ENCODE measurements around the gene LDAH. TPM values are rescaled to one million over a fixed set of nuclear protein-coding genes. Genes with fewer than 3 reads are reported as not detected.

Gene LDAH
- total RNA-seq, 1 experiment from 2014 or later: not detected

DNA sequence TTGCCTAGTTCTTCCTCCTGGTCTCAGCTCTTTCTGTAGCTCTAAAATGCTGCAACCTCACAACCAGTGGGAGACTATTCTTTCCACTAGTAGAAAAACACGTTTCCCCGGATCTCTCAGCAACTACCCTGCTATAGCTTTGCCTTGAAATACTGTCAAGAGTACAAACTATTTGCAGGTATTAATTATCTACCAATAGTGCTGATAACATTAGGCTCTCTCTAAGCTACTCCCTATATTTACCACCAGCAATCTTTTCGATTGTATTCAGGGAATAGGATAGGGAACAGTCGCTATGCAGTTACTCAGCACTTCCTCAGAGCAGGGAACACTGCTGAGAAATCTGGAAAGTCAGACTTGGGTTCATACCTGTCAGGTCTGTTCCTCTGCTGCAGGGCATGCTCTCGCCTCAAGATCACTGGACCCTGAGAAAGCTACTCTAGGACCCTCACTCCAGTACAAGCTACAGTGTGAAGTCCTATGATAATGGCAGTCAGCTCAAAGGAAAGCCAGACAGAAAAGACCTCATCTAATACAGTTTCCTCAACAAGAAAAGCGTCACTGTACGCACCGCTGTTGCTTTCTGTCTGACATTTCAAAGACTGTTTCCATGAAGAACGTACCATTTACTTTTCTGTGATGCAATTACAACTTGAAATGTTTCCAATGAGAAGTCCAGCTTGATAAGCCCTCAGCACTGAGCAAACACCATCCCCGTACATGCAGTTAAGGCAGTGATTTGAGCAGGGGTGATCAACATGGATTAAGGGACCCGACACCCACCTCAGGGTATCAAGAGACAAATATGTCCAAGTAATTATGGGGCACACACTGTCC, 133.3 kb downstream of the LDAH start:
- POLR2A ChIA-PET (ENCODE audit: unreplicated experiment): no interaction called here
- CTCF ChIA-PET: no interaction called here

DNA sequence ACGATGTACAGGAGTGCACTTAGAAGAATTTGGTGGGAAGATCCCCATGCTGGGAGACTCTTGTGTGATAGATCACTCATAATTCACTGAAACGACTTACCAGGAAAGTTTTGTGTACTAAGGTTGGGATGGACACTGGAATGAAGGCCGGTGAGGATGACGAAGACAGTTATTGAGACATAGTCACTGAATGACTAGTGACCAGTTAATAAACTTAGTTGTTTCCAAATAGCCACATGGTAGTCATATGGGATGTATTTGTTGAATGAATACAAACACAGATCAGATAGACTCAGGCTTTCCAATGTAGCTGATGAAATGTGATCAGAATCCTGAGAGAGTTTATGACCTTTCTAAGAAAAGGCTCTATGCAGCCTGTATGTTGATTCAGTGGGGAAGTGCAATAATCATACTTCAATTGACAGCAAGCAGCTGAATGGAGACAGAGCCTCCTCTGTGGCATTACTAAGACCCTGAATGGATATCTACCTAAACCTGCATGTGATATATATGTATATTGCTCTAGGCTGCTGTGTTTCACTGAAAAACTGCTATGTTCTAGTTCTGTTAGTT, 135.6 kb downstream of the LDAH start:
- intact Hi-C loops (cut with micrococcal nuclease): no loop called here
- CTCF ChIA-PET: no interaction called here
- no TSS peak for BruUV-seq (replicated peaks)
- H3K9me2 ChIP-seq (replicated peaks; ENCODE audit: low read length): no peaks in the 10 kb centered on the region
- TF ChIP-seq EZH2 (IDR thresholded peaks at IDR 0.05; ENCODE audit: low read length, unreplicated experiment): no peak
- H3K79me2 ChIP-seq (ENCODE audit: low read length): no peaks in the 10 kb centered on the region
- H3K36me3 ChIP-seq (ENCODE audit: low read depth, low read length): no peaks in the 10 kb centered on the region
- DNase-seq (no peak), ATAC-seq (no peak)
- H3K4me3 ChIP-seq (ENCODE audit: low read length): no peak overlapping the region
- no peak overlapping the region for H3K27ac ChIP-seq (ENCODE audit: low read length)
- no peak overlapping the region for H3K9ac ChIP-seq (ENCODE audit: low read length)
- H2AFZ ChIP-seq (ENCODE audit: low read length): no peak overlapping the region
- H4K20me1 ChIP-seq (ENCODE audit: low read length): no peaks in the 10 kb centered on the region
- H3F3A ChIP-seq (ENCODE audit: low read length, unreplicated experiment): no peaks in the 10 kb centered on the region
- H3K9me3 ChIP-seq (ENCODE audit: low read length): no peaks in the 10 kb centered on the region
- H3K4me1 ChIP-seq (ENCODE audit: insufficient read depth, low read length): no peaks in the 10 kb centered on the region
- H3K4me2 ChIP-seq (ENCODE audit: low read length): no peak overlapping the region
- peaks cover 58% of the 10 kb centered on the region for H3K27me3 ChIP-seq (ENCODE audit: low read length)
- POLR2A ChIA-PET (ENCODE audit: unreplicated experiment): no interaction called here

More for the DNA sequence above, 133.3 kb downstream of the LDAH start:
- Histone ChIP-seq H3K9me2 (replicated peaks; ENCODE audit: low read length) (no peaks in the 10 kb centered on the region), H3K4me2 (ENCODE audit: low read length) (no peak overlapping the region), H3K36me3 (ENCODE audit: low read depth, low read length) (no peaks in the 10 kb centered on the region), H3K27ac (ENCODE audit: low read length) (no peak overlapping the region), H3F3A (ENCODE audit: low read length, unreplicated experiment) (no peaks in the 10 kb centered on the region), H4K20me1 (ENCODE audit: low read length) (no peaks in the 10 kb centered on the region), H2AFZ (ENCODE audit: low read length) (no peak overlapping the region), H3K4me3 (ENCODE audit: low read length) (no peak overlapping the region), H3K4me1 (ENCODE audit: insufficient read depth, low read length) (no peaks in the 10 kb centered on the region), H3K9me3 (ENCODE audit: low read length) (no peaks in the 10 kb centered on the region), H3K27me3 (ENCODE audit: low read length) (peaks cover 67% of the 10 kb centered on the region), H3K79me2 (ENCODE audit: low read length) (no peaks in the 10 kb centered on the region), H3K9ac (ENCODE audit: low read length) (no peak overlapping the region)
- BruUV-seq (replicated peaks): no TSS peak
- DNase-seq: no peak
- no peak for ATAC-seq
- TF ChIP-seq EZH2phosphoT487 (IDR thresholded peaks at IDR 0.05; ENCODE audit: borderline replicate concordance, low read length) (no peak), EZH2 (IDR thresholded peaks at IDR 0.05; ENCODE audit: low read length, unreplicated experiment) (no peak)
- TF ChIP-seq, protein P1, sequence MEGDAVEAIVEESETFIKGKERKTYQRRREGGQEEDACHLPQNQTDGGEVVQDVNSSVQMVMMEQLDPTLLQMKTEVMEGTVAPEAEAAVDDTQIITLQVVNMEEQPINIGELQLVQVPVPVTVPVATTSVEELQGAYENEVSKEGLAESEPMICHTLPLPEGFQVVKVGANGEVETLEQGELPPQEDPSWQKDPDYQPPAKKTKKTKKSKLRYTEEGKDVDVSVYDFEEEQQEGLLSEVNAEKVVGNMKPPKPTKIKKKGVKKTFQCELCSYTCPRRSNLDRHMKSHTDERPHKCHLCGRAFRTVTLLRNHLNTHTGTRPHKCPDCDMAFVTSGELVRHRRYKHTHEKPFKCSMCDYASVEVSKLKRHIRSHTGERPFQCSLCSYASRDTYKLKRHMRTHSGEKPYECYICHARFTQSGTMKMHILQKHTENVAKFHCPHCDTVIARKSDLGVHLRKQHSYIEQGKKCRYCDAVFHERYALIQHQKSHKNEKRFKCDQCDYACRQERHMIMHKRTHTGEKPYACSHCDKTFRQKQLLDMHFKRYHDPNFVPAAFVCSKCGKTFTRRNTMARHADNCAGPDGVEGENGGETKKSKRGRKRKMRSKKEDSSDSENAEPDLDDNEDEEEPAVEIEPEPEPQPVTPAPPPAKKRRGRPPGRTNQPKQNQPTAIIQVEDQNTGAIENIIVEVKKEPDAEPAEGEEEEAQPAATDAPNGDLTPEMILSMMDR (conservative IDR thresholded peaks at IDR 0.05; ENCODE audit: low read depth, low read length): no peak
- intact Hi-C loops (cut with micrococcal nuclease): no loop called here

DNA sequence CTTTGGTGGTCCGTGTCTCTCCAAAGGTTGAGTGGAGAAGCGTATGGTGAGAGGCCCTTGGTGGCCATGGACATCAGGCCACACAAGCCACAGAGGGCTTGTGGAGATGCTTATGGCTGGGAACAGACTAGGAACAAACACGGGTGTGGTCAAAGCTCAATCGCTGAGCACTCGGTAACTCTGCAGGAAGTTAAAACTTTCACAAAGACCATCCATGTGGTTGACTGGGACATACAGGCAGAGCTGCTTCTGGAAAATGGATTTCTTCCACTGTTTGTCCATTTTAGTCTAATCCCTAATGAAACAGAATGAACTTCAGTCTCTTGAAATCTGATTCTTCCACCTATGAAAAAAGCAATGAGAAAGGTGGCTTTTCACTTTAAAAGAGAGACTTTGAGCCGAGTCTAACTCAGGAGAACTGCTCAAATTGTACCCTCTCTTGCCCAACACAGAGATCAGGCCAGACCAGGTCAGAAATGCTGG, 138.3 kb downstream of the LDAH start:
- no peaks in the 10 kb centered on the region for H3K4me1 ChIP-seq (ENCODE audit: insufficient read depth, low read length)
- no peak overlapping the region for H3K9ac ChIP-seq (ENCODE audit: low read length)
- no peaks in the 10 kb centered on the region for H3F3A ChIP-seq (ENCODE audit: low read length, unreplicated experiment)
- no peaks in the 10 kb centered on the region for H3K9me3 ChIP-seq (ENCODE audit: low read length)
- H3K27ac ChIP-seq (ENCODE audit: low read length): no peak overlapping the region
- no peak overlapping the region for H2AFZ ChIP-seq (ENCODE audit: low read length)
- TF ChIP-seq EZH2phosphoT487 (IDR thresholded peaks at IDR 0.05; ENCODE audit: borderline replicate concordance, low read length): no peak
- TF ChIP-seq, protein P1 (conservative IDR thresholded peaks at IDR 0.05; ENCODE audit: low read depth, low read length): no peak
- TF ChIP-seq EZH2 (IDR thresholded peaks at IDR 0.05; ENCODE audit: low read length, unreplicated experiment): no peak
- ChIA-PET CTCF (no interaction called here), POLR2A (ENCODE audit: unreplicated experiment) (no interaction called here)
- H3K27me3 ChIP-seq (ENCODE audit: low read length): peaks cover 49% of the 10 kb centered on the region
- no peak overlapping the region for H3K4me2 ChIP-seq (ENCODE audit: low read length)
- no TSS peak for BruUV-seq (replicated peaks)
- no peak overlapping the region for H3K4me3 ChIP-seq (ENCODE audit: low read length)
- no peak for ATAC-seq
- H3K9me2 ChIP-seq (replicated peaks; ENCODE audit: low read length): no peaks in the 10 kb centered on the region
- intact Hi-C loops (cut with micrococcal nuclease): no loop called here
- no peak for DNase-seq
- H4K20me1 ChIP-seq (ENCODE audit: low read length): no peaks in the 10 kb centered on the region
- no peaks in the 10 kb centered on the region for H3K36me3 ChIP-seq (ENCODE audit: low read depth, low read length)
- no peaks in the 10 kb centered on the region for H3K79me2 ChIP-seq (ENCODE audit: low read length)
